H1 (cell line): ENCODE data around the gene TAP2. TPM values are rescaled to one million over a fixed set of nuclear protein-coding genes. Genes with fewer than 3 reads are reported as not detected.

ENCODE experiments used
- CTCF ChIA-PET: fragments of 300-600 bp; sonication (Branson Sonifier 250); formaldehyde crosslinking; loops from one replicate; lab custom pipeline; 2021; ENCODE audit not compliant: partially characterized antibody; lab: Charles Lee
- POLR2A ChIA-PET: fragments of 300-600 bp; sonication (Branson Sonifier 250); formaldehyde crosslinking; loops from one replicate; lab custom pipeline; 2021; ENCODE audit warnings: inconsistent platforms; ENCODE audit not compliant: partially characterized antibody; lab: Charles Lee
- DNase-seq, 2 experiments: peaks; one replicate each; pipeline versions ENCODE4 v3.0.0 to v3.0.0-alpha.2; 2010 to 2022; ENCODE audit warnings: low spot score in 2 of 2, low read depth in 1 of 2, mixed read lengths in 1 of 2
- FAIRE-seq: peaks from 2 replicates; lab custom pipeline; 2011; peaks lifted over from hg19 to GRCh38; lab: Jason Lieb, UNC
- H2AFZ ChIP-seq: 2 replicates; pipeline ENCODE4 v1.8.1; 2012; ENCODE audit warnings: low read length, inconsistent platforms
- H2AK5ac ChIP-seq: 2 replicates; pipeline ENCODE4 v1.6.1; 2013; ENCODE audit warnings: low read depth, low read length
- H2BK120ac ChIP-seq: replicated peaks from 2 replicates; pipeline ENCODE3; 2013; ENCODE audit warnings: low read depth, low read length, inconsistent platforms
- H2BK12ac ChIP-seq: 2 replicates; pipeline ENCODE4 v1.6.1; 2013; ENCODE audit warnings: low read depth, low read length
- H2BK15ac ChIP-seq: 2 replicates; pipeline ENCODE4 v1.6.1; 2013; ENCODE audit warnings: low read length
- H2BK20ac ChIP-seq: 2 replicates; pipeline ENCODE4 v1.6.1; 2013; ENCODE audit warnings: low read length
- H2BK5ac ChIP-seq: 2 replicates; pipeline ENCODE4 v1.6.1; 2013; ENCODE audit warnings: low read depth, low read length
- H3K14ac ChIP-seq: 2 replicates; pipeline ENCODE4 v1.6.1; 2013; ENCODE audit warnings: inconsistent platforms; ENCODE audit not compliant: insufficient read length
- H3K18ac ChIP-seq: 2 replicates; pipeline ENCODE4 v1.6.1; 2013; ENCODE audit warnings: low read length; ENCODE audit errors: extremely low read depth
- H3K23ac ChIP-seq: 2 replicates; pipeline ENCODE4 v1.6.1; 2013; ENCODE audit warnings: inconsistent platforms; ENCODE audit not compliant: insufficient read length
- H3K23me2 ChIP-seq: 2 replicates; pipeline ENCODE4 v1.6.1; 2013; ENCODE audit warnings: low read depth, low read length
- H3K27ac ChIP-seq: 2 replicates; pipeline ENCODE4 v1.6.1; 2011; ENCODE audit warnings: low read depth, low read length, inconsistent platforms
- H3K27me3 ChIP-seq, 4 experiments: replicated peaks in 1 of 4; 1 replicate in 1 of 4; 2 replicates in 3 of 4; pipeline versions ENCODE4 v1.6.1 to v1.8.1; 2011 to 2013; ENCODE audit warnings: low read length in 3 of 4, mild to moderate bottlenecking in 3 of 4, inconsistent platforms in 2 of 4, mixed read lengths in 2 of 4, moderate library complexity in 1 of 4; ENCODE audit not compliant: control insufficient read depth in 3 of 4, insufficient read depth in 3 of 4; ENCODE audit errors: extremely low read depth in 1 of 4
- H3K36me3 ChIP-seq, 4 experiments: 2 replicates each; pipeline versions ENCODE4 v1.6.1 to v1.8.1; 2011 to 2013; ENCODE audit warnings: mild to moderate bottlenecking in 4 of 4, low read length in 3 of 4, moderate library complexity in 2 of 4, control low read depth in 1 of 4, inconsistent platforms in 1 of 4; ENCODE audit not compliant: insufficient read depth in 4 of 4, control insufficient read depth in 2 of 4
- H3K4ac ChIP-seq: replicated peaks from 2 replicates; pipeline ENCODE3; 2013; ENCODE audit warnings: low read length, low read depth, mixed read lengths, inconsistent platforms; ENCODE audit not compliant: insufficient read length
- H3K4me1 ChIP-seq, 4 experiments: replicated peaks in 1 of 4; 1 replicate in 1 of 4; 2 replicates in 3 of 4; pipeline versions ENCODE4 v1.6.1 to v1.8.1; 2011 to 2013; ENCODE audit warnings: low read length in 3 of 4, inconsistent platforms in 2 of 4, mixed read lengths in 1 of 4; ENCODE audit not compliant: insufficient read depth in 4 of 4, control insufficient read depth in 3 of 4
- H3K4me2 ChIP-seq, 2 experiments: 2 replicates each; pipeline versions ENCODE4 v1.6.1 to v1.8.1; 2011 to 2013; ENCODE audit warnings: low read depth in 2 of 2, low read length in 2 of 2, control low read depth in 1 of 2, inconsistent platforms in 1 of 2, mild to moderate bottlenecking in 1 of 2; ENCODE audit not compliant: insufficient read depth in 1 of 2
- H3K4me3 ChIP-seq, 4 experiments: fragments of 200-600, 300-600 bp in 1 of 4; sonication (generic), shearing (Covaris generic), sonication (Bioruptor Twin) in 1 of 4; 2 replicates each; pipeline versions ENCODE4 v1.5.1 to v1.8.1; 2011 to 2016; ENCODE audit warnings: low read length in 4 of 4, low read depth in 3 of 4, control low read depth in 2 of 4, inconsistent platforms in 2 of 4, mild to moderate bottlenecking in 2 of 4, mixed read lengths in 1 of 4, moderate library complexity in 1 of 4; ENCODE audit not compliant: insufficient read depth in 2 of 4; ENCODE audit errors: extremely low read depth in 1 of 4
- H3K56ac ChIP-seq: replicated peaks from 2 replicates; pipeline ENCODE3; 2013; ENCODE audit warnings: low read depth, mild to moderate bottlenecking, mixed read lengths, low read length, inconsistent platforms; ENCODE audit not compliant: insufficient read length
- H3K79me1 ChIP-seq: 2 replicates; pipeline ENCODE4 v1.6.1; 2013; ENCODE audit warnings: low read depth, low read length, control low read depth
- H3K79me2 ChIP-seq, 2 experiments: 2 replicates each; pipeline versions ENCODE4 v1.6.1 to v1.8.1; 2012 to 2013; ENCODE audit warnings: low read length in 2 of 2, mild to moderate bottlenecking in 2 of 2, inconsistent platforms in 1 of 2; ENCODE audit not compliant: insufficient read depth in 2 of 2, control insufficient read depth in 1 of 2
- H3K9ac ChIP-seq, 4 experiments: replicated peaks in 1 of 4; 1 replicate in 1 of 4; 2 replicates in 3 of 4; pipeline versions ENCODE4 v1.6.1 to v1.8.1; 2011 to 2013; ENCODE audit warnings: low read depth in 3 of 4, low read length in 3 of 4, control low read depth in 2 of 4, mild to moderate bottlenecking in 2 of 4, moderate library complexity in 2 of 4, inconsistent platforms in 1 of 4; ENCODE audit errors: extremely low read depth in 1 of 4
- H3K9me3 ChIP-seq, 2 experiments: 2 replicates each; pipeline versions ENCODE4 v1.6.1 to v1.8.1; 2012 to 2013; ENCODE audit warnings: mild to moderate bottlenecking in 2 of 2, moderate library complexity in 2 of 2, control low read depth in 1 of 2, inconsistent platforms in 1 of 2, low read depth in 1 of 2, low read length in 1 of 2, mixed read lengths in 1 of 2; ENCODE audit not compliant: insufficient read depth in 2 of 2
- H4K20me1 ChIP-seq, 2 experiments: replicated peaks in 1 of 2; 2 replicates each; pipeline versions ENCODE3 to v1.8.1; 2011 to 2013; ENCODE audit warnings: inconsistent platforms in 2 of 2, low read length in 2 of 2, mild to moderate bottlenecking in 1 of 2; ENCODE audit not compliant: insufficient read depth in 2 of 2, control insufficient read depth in 1 of 2
- H4K5ac ChIP-seq: 2 replicates; pipeline ENCODE4 v1.6.1; 2013; ENCODE audit warnings: low read length, low read depth, mixed read lengths, inconsistent platforms; ENCODE audit not compliant: insufficient read length
- H4K8ac ChIP-seq: 2 replicates; pipeline ENCODE4 v1.8.0; 2013; ENCODE audit warnings: mild to moderate bottlenecking, moderate library complexity, low read length, inconsistent platforms; ENCODE audit not compliant: insufficient read depth; ENCODE audit errors: extremely low read depth
- H4K91ac ChIP-seq: replicated peaks from 2 replicates; pipeline ENCODE3; 2013; ENCODE audit warnings: low read length, mixed read lengths, inconsistent platforms; ENCODE audit not compliant: insufficient read length
- ATF2 ChIP-seq: IDR thresholded peaks from 2 replicates; pipeline ENCODE4 v1.6.1; 2012; ENCODE audit warnings: low read length, inconsistent platforms
- CBX5 ChIP-seq: fragments of 300-800, 300-1000 bp; sonication (generic); IDR thresholded peaks from 2 replicates; pipeline ENCODE4 v1.7.1; 2016; ENCODE audit warnings: antibody characterized with exemption, low read length, low read depth
- CEBPB ChIP-seq: IDR thresholded peaks from 2 replicates; pipeline ENCODE4 v1.6.1; 2012; ENCODE audit warnings: low read depth, low read length
- EZH2 ChIP-seq: fragments of 200-600 bp; sonication (generic); IDR thresholded peaks from 2 replicates; pipeline ENCODE4 v1.7.1; 2012; ENCODE audit warnings: low read depth, mild to moderate bottlenecking, moderate library complexity, low read length, inconsistent platforms; ENCODE audit not compliant: severe bottlenecking
- GABPA ChIP-seq: IDR thresholded peaks from 2 replicates; pipeline ENCODE4 v1.6.1; 2011; ENCODE audit warnings: mild to moderate bottlenecking, low read length, moderate library complexity, borderline replicate concordance; ENCODE audit not compliant: insufficient read depth
- PHF8 ChIP-seq: fragments of 200-600 bp; sonication (generic); conservative IDR thresholded peaks from 2 replicates; pipeline ENCODE4 v1.7.1; 2012; ENCODE audit warnings: low read depth, mild to moderate bottlenecking, inconsistent platforms, low read length, moderate library complexity
- POLR2A ChIP-seq, 2 experiments: IDR thresholded peaks; 1 replicate in 1 of 2; 2 replicates in 1 of 2; pipeline ENCODE4 v1.6.1; 2011; ENCODE audit warnings: low read depth in 2 of 2, low read length in 2 of 2, mild to moderate bottlenecking in 2 of 2; ENCODE audit errors: control extremely low read depth in 1 of 2
- SAP30 ChIP-seq: fragments of 300-600 bp; sonication (generic); IDR thresholded peaks from 2 replicates; pipeline ENCODE4 v1.7.1; 2012; ENCODE audit warnings: low read length, moderate library complexity, mild to moderate bottlenecking, inconsistent platforms; ENCODE audit not compliant: insufficient read depth, insufficient replicate concordance
- SIRT6 ChIP-seq: IDR thresholded peaks from one replicate; pipeline ENCODE4 v1.7.1; 2012; ENCODE audit warnings: low read length, inconsistent platforms
- SP2 ChIP-seq: IDR thresholded peaks from 2 replicates; pipeline ENCODE4 v1.6.1; 2012; ENCODE audit warnings: mild to moderate bottlenecking, low read length, inconsistent platforms
- SRF ChIP-seq: IDR thresholded peaks from 2 replicates; pipeline ENCODE4 v1.6.1; 2011; ENCODE audit warnings: mild to moderate bottlenecking, low read depth, low read length, moderate library complexity
- WGBS, 2 experiments: shearing (Covaris generic) in 1 of 2; methylation state at CpG; one replicate each; pipeline versions ENCODE4 v1.1.6 to v1.1.7; 2013 to 2015; ENCODE audit warnings: low lambda C conversion rate in 2 of 2, mixed read lengths in 2 of 2, inconsistent platforms in 1 of 2, low coverage in 1 of 2, missing lambda C conversion rate in 1 of 2; ENCODE audit not compliant: insufficient replicate concordance in 2 of 2, insufficient coverage in 1 of 2, insufficient read length in 1 of 2; ENCODE audit errors: extremely low coverage in 1 of 2, missing lambda C conversion rate in 1 of 2; 5-methylcytosine and 5-hydroxymethylcytosine counted together
- polyA plus RNA-seq, 7 experiments: library from polyadenylated mRNA; depleted of rRNA in 3 of 7; stranded (reverse) in 5 of 7; unstranded in 2 of 7; fragments of >200 nt in 5 of 7; fragments of 200-250 nt in 2 of 7; gene quantifications; 1 replicate in 5 of 7; 2 replicates in 1 of 7; 4 replicates in 1 of 7; pipeline versions ENCODE4 v1.2.1 to v1.2.3, GENCODE V29; 2011 to 2013; ENCODE audit warnings: missing spikeins in 2 of 7, mixed read lengths in 2 of 7
- total RNA-seq: library from RNA; stranded (reverse); fragmentation: NEBNext Ultra II Directional; extraction: Animal tissue kit (Norgen Biotek cat#: 25700); gene quantifications from 2 replicates; pipeline ENCODE4 v1.2.1, GENCODE V29; 2021

The TAP2 gene
- total and polyA plus RNA-seq, 2 of the 8 experiments (the other 6 are each of a cell fraction or from before 2014, with no cell fraction given) = 11.3 to 27.2 TPM

GRCh38 chr6:32835167-32835893, 3.2 kb downstream of the TAP2 start:
- no peak overlapping the region for H2AFZ ChIP-seq
- no peak overlapping the region for H2BK120ac ChIP-seq
- no peak overlapping the region for H3K9ac ChIP-seq
- no peak overlapping the region for H3K14ac ChIP-seq
- H4K20me1 ChIP-seq = peaks cover 0 to 1% of the 10 kb centered on the region in 2 experiments
- no peak for TF ChIP-seq SAP30
- TF ChIP-seq GABPA = no peak
- TF ChIP-seq SIRT6 = no peak
- no peak for TF ChIP-seq SRF
- TF ChIP-seq PHF8 = no peak
- TF ChIP-seq ATF2 = no peak
- TF ChIP-seq EZH2 = no peak
- no peak for TF ChIP-seq POLR2A (IDR thresholded peaks at IDR 0.05; ENCODE audit: control extremely low read depth in 1 of 2, low read depth in 2 of 2, low read length in 2 of 2)
- TF ChIP-seq SP2 = no peak
- TF ChIP-seq CEBPB = no peak
- no peak for TF ChIP-seq CBX5
- DNase-seq = no peak
- no peak overlapping the region for H3K4ac ChIP-seq
- WGBS, 2 experiments = 91% methylated on average over 16 of the region's 16 CpGs; no CpG with 5 or more reads in 1 of the 2 experiments
- no peak overlapping the region for H2BK20ac ChIP-seq
- no peak for FAIRE-seq
- H3K27me3 ChIP-seq = no peaks in the 10 kb centered on the region; a peak in 1 of 7 replicates
- H3K18ac ChIP-seq = no peak overlapping the region
- ChIA-PET CTCF (interaction anchor here (0.8 to 1.4 kb wide), 4 partner anchors 10 to 33 kb away, joined by 3 to 5 read pairs (median 4); partner anchors contain the start of genes PSMB9 and TAP1), POLR2A (no interaction called here)
- H4K91ac ChIP-seq = no peak overlapping the region
- no peak overlapping the region for H3K27ac ChIP-seq
- H2AK5ac ChIP-seq = no peak overlapping the region
- H3K36me3 ChIP-seq = peaks cover 0 to 2% (median 0%) of the 10 kb centered on the region in 4 experiments; a peak in 2 of 8 replicates
- no peaks in the 10 kb centered on the region for H3K79me1 ChIP-seq
- no peak overlapping the region for H4K8ac ChIP-seq
- peaks cover 3% of the 10 kb centered on the region for H3K23me2 ChIP-seq
- H3K4me3 ChIP-seq = no peak overlapping the region
- H3K4me1 ChIP-seq = peaks cover 0 to 7% (median 4%) of the 10 kb centered on the region in 4 experiments; a peak in 5 of 7 replicates
- H2BK12ac ChIP-seq = no peak overlapping the region
- H4K5ac ChIP-seq = no peak overlapping the region
- H2BK5ac ChIP-seq = no peak overlapping the region
- no peak overlapping the region for H3K56ac ChIP-seq
- H3K4me2 ChIP-seq = no peak overlapping the region
- H3K9me3 ChIP-seq = no peaks in the 10 kb centered on the region
- no peak overlapping the region for H3K23ac ChIP-seq
- H2BK15ac ChIP-seq = no peak overlapping the region
- no peaks in the 10 kb centered on the region for H3K79me2 ChIP-seq
